ENCODE results near the gene ZNF584. TPM values are rescaled to one million over a fixed set of nuclear protein-coding genes. Genes with fewer than 3 reads are reported as not detected.
A peak's percentile ranks its signal among the peaks of the same experiment; 100 is the strongest.

Gene ZNF584
- total RNA-seq, 2 experiments from 2014 or later, result 9.8 to 10.4 TPM

- CTCF ChIA-PET (ENCODE audit: unreplicated experiment), result no interaction called here
Measured at GRCh38 chr19:58388175-58388526, 20.3 kb upstream of the ZNF584 start.

GRCh38 chr19:58392945-58393724 lies 15.3 kb upstream of the ZNF584 start:
- Histone ChIP-seq H3K9me2 (ENCODE audit: insufficient read depth, low read length) (no peaks in the 10 kb centered on the region), H3K4me2 (ENCODE audit: low read length) (no peak overlapping the region), H2AFZ (ENCODE audit: low read length) (no peak overlapping the region), H3K4me1 (ENCODE audit: insufficient read depth, low read length, poor library complexity, severe bottlenecking) (peaks cover 13% of the 10 kb centered on the region), H3K79me2 (ENCODE audit: insufficient read depth, low read depth, low read length) (peaks cover 39% of the 10 kb centered on the region), H4K20me1 (ENCODE audit: insufficient read depth, low read length) (peaks cover 17% of the 10 kb centered on the region), H3K27ac (ENCODE audit: low read depth, low read length, poor library complexity, severe bottlenecking) (no peak overlapping the region), H3K4me3 (ENCODE audit: low read depth, low read length, poor library complexity, severe bottlenecking) (no peak overlapping the region), H3K9me3 (ENCODE audit: low read length) (no peaks in the 10 kb centered on the region), H3K36me3 (ENCODE audit: insufficient read depth, low read length) (peaks cover 87% of the 10 kb centered on the region)
- no TSS peak for BruUV-seq (replicated peaks)
- DNase-seq (ENCODE audit: low spot score), result no peak
- TF ChIP-seq EZH2phosphoT487 (IDR thresholded peaks at IDR 0.05; ENCODE audit: borderline replicate concordance, low read depth, low read length) (no peak), CTCF (conservative IDR thresholded peaks at IDR 0.05; ENCODE audit: low read length) (no peak)
- ChIA-PET POLR2A (no interaction called here), CTCF (ENCODE audit: unreplicated experiment) (no interaction called here)
- intact Hi-C loops (cut with micrococcal nuclease; ENCODE audit: unreplicated experiment), result no loop called here

More at GRCh38 chr19:58388175-58388526, 20.3 kb upstream of the ZNF584 start:
- Histone ChIP-seq H2AFZ (ENCODE audit: low read length) (no peak overlapping the region), H3K9me2 (ENCODE audit: insufficient read depth, low read length) (no peaks in the 10 kb centered on the region), H3K9me3 (ENCODE audit: low read length) (no peaks in the 10 kb centered on the region), H4K20me1 (ENCODE audit: insufficient read depth, low read length) (peaks cover 23% of the 10 kb centered on the region), H3K4me2 (ENCODE audit: low read length) (peak overlapping the region; percentile 93), H3K4me1 (ENCODE audit: insufficient read depth, low read length, poor library complexity, severe bottlenecking) (peaks cover 30% of the 10 kb centered on the region), H3K4me3 (ENCODE audit: low read depth, low read length, poor library complexity, severe bottlenecking) (peak overlapping the region; percentile 100), H3K79me2 (ENCODE audit: insufficient read depth, low read depth, low read length) (peaks cover 50% of the 10 kb centered on the region), H3K36me3 (ENCODE audit: insufficient read depth, low read length) (peaks cover 56% of the 10 kb centered on the region), H3K27ac (ENCODE audit: low read depth, low read length, poor library complexity, severe bottlenecking) (no peak overlapping the region)
- POLR2A ChIA-PET, result interaction anchor here (0.7 kb wide), 1 partner anchor 14 kb away, joined by 4 read pairs; no protein-coding TSS in a partner anchor
- no peak for DNase-seq (ENCODE audit: low spot score)
- no TSS peak for BruUV-seq (replicated peaks)
- intact Hi-C loops (cut with micrococcal nuclease; ENCODE audit: unreplicated experiment), result no loop called here
- TF ChIP-seq EZH2phosphoT487 (IDR thresholded peaks at IDR 0.05; ENCODE audit: borderline replicate concordance, low read depth, low read length), result no peak
- TF ChIP-seq CTCF (conservative IDR thresholded peaks at IDR 0.05; ENCODE audit: low read length), result no peak

GRCh38 chr19:58393725-58394033 lies 14.8 kb upstream of the ZNF584 start:
- peaks cover 14% of the 10 kb centered on the region for H4K20me1 ChIP-seq (ENCODE audit: insufficient read depth, low read length)
- H3K36me3 ChIP-seq (ENCODE audit: insufficient read depth, low read length), result peaks cover 81% of the 10 kb centered on the region
- H3K4me1 ChIP-seq (ENCODE audit: insufficient read depth, low read length, poor library complexity, severe bottlenecking), result peaks cover 7% of the 10 kb centered on the region
- DNase-seq (ENCODE audit: low spot score), result no peak
- ChIA-PET CTCF (ENCODE audit: unreplicated experiment) (no interaction called here), POLR2A (no interaction called here)
- intact Hi-C loops (cut with micrococcal nuclease; ENCODE audit: unreplicated experiment), result no loop called here
- no peaks in the 10 kb centered on the region for H3K9me3 ChIP-seq (ENCODE audit: low read length)
- no peaks in the 10 kb centered on the region for H3K9me2 ChIP-seq (ENCODE audit: insufficient read depth, low read length)
- TF ChIP-seq EZH2phosphoT487 (IDR thresholded peaks at IDR 0.05; ENCODE audit: borderline replicate concordance, low read depth, low read length), result no peak
- no peak for TF ChIP-seq CTCF (conservative IDR thresholded peaks at IDR 0.05; ENCODE audit: low read length)
- no TSS peak for BruUV-seq (replicated peaks)
- H3K79me2 ChIP-seq (ENCODE audit: insufficient read depth, low read depth, low read length), result peaks cover 34% of the 10 kb centered on the region
- H2AFZ ChIP-seq (ENCODE audit: low read length), result no peak overlapping the region
- H3K27ac ChIP-seq (ENCODE audit: low read depth, low read length, poor library complexity, severe bottlenecking), result no peak overlapping the region
- H3K4me3 ChIP-seq (ENCODE audit: low read depth, low read length, poor library complexity, severe bottlenecking), result no peak overlapping the region
- no peak overlapping the region for H3K4me2 ChIP-seq (ENCODE audit: low read length)

Measured in OCI-LY7 (cell line).